ENCODE results near the gene IL22RA1.

GRCh38 chr1:24082372-24082771, 60.6 kb downstream of the IL22RA1 start:
- TF ChIP-seq, protein P1, sequence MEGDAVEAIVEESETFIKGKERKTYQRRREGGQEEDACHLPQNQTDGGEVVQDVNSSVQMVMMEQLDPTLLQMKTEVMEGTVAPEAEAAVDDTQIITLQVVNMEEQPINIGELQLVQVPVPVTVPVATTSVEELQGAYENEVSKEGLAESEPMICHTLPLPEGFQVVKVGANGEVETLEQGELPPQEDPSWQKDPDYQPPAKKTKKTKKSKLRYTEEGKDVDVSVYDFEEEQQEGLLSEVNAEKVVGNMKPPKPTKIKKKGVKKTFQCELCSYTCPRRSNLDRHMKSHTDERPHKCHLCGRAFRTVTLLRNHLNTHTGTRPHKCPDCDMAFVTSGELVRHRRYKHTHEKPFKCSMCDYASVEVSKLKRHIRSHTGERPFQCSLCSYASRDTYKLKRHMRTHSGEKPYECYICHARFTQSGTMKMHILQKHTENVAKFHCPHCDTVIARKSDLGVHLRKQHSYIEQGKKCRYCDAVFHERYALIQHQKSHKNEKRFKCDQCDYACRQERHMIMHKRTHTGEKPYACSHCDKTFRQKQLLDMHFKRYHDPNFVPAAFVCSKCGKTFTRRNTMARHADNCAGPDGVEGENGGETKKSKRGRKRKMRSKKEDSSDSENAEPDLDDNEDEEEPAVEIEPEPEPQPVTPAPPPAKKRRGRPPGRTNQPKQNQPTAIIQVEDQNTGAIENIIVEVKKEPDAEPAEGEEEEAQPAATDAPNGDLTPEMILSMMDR (conservative IDR thresholded peaks at IDR 0.05; ENCODE audit: low read length), result no peak
- TF ChIP-seq EZH2phosphoT487 (IDR thresholded peaks at IDR 0.05; ENCODE audit: borderline replicate concordance), result no peak

All from Loucy (cell line).